ENCODE measurements around the gene POLDIP3.

- TF ChIP-seq CTCF (conservative IDR thresholded peaks at IDR 0.05 in 1 of 2, IDR thresholded peaks at IDR 0.05 in 1 of 2; ENCODE audit: low read depth in 1 of 2, low read length in 2 of 2), result no peak
- TF ChIP-seq EZH2 (IDR thresholded peaks at IDR 0.05; ENCODE audit: low read length, missing control alignments), result no peak
Measured at GRCh38 chr22:42586381-42586780, 28.3 kb downstream of the POLDIP3 start.
